ENCODE measurements around the gene ABI1.
"Not testable (repeated sequence)": the region's sequence is repeated elsewhere in the genome, so short reads cannot be mapped to it uniquely, and the experiment has no call there.

ABI1 gene

DNA sequence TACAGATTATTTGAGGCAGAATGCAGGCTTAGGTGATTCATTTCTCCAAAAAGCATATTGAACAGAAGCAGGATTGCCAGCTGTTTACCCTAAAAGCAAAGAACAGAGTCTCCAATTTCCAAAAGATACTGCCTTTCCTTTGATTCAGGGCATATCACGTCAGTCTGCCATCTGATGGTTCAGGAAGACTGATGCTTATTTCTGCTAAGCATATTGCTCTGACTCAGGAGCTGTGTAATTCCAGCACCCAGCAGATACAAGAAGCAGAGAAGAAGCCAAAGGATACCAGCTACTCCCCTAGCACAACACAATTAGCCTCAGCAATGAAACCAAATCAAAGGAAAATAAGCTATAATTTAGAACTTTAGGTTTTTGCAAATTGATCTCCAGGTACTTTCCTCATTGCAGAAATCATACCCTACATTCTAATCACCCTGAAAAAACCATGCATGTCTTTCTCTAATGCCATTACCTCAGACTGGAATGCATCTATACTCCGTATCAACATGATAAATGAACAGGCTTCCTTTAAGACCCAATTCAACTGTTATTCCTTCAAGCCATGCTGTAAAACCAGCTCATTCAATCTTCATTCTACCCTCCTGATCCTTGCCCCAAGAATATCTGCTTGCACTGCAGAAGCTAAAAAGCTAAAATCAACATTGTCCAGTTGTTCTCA, 55.1 kb downstream of the ABI1 start:
- peak in 1 of 51 donors; percentile 58 for DNase-seq

DNA sequence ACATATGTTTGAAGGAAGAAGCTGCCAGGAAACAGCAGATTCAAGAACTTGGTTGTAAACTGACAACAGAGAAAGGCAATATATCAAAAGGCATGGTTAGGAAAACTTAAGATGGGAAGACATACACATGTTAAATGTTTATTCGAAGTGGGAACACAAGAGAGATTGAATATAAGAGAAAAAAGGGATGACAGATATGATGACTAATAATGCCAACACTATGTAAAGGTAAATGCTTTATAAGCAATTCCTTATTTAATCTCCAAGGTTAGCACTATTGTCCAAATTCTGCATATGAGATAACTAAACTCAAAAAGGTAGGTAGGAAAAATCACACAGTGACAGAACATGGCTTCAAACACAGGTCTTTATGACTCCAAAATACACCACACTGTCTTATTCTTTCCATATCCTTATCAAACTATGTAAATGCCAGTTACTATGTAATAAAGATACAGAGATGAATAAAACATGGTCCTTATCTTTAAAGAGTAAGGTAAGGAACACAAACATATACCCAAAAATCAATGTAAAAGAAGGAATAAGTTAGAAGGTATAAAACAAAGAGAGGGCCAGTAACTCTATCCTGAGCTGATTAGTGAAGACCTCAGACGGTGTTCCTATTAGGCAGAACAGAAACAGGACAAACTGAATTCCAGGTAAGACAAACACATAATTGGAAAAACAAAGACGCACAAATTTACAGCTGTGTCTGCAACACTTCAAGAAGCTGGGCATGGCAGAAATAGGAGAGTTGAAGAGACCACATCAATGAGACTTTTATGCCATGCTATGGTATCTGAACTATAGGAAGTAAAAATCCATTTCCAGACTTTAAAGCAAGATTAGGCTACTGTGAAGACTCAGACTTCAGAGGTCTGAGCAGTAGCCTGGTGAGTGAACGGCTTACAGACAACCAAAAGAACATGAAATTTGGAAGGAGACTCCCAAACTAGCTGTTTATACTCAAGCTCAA, 56.1 kb downstream of the ABI1 start:
- DNase-seq: no peak

DNA sequence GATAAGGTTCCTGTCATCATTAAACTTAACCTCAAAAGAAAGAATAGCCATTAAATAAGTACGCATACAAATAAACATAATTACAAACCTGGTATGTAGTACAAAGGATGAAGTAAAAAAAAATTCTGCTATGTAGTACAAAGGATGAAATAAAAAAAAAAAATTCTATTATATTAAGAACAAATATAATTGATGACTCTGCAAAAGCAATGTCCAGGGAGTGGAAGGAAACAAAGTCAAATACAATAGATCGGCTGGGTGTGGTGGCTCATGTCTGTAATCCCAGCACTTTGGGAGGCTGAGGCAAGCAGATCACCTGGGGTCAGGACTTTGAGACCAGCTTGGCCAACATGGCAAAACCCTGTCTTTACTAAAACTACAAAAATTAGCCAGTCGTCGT, 56.9 kb downstream of the ABI1 start:
- DNase-seq: no peak

DNA sequence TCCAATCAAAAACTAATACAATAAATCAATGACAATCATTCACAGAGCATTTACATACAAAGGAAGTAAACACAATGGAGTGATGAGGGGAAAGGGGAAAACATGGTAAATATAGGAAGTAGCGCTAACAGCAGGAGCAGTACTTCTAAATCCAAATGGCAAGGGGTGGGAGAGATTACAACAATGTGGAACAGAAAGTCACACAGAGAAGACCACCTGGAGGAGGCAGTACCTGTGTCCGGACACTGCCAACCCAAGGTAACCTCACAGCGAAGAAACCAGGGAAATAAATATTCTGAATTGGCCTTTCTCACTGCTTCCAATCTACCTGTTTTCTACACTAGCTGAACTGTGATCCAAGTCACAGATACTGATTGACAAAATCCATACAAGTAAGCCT, 58.2 kb downstream of the ABI1 start:
- DNase-seq: no peak

DNA sequence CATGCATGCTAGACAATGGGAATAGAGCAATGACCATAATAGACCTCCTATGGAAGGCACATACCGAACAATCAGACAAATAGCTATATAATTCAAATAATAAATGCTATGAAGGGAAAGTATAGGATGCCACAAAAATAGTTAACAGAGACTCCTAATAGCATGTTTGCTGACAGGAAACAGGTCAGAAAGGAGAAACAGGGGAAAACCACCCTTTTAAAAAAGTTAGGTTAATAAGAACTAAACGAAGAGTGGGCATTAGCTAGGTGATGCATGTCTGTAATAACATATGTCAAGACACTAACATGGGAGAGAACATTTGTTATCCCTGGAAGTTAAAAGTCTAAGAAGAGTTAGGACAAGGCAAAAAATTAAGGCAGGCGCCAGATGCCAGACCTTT, 58.9 kb downstream of the ABI1 start:
- DNase-seq: no peak

DNA sequence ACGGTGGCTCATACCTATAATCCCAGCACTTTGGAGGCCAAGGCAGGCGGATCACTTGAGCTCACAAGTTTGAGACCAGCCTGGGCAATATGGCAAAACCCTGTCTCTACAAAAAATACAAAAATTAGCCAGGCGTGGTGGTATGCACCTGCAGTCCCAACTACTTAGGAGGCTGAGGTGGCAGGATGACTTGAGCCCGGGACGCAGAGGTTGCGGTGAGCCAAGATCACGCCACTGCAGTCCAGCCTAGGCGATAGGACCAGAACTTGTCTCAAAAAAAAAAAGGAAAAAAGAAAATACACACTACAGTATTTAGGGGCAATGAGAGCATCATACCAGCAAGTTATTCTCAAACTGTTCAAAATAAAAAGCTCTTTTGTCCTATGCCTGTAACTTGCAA, 59.5 kb downstream of the ABI1 start:
- no peak for DNase-seq

DNA sequence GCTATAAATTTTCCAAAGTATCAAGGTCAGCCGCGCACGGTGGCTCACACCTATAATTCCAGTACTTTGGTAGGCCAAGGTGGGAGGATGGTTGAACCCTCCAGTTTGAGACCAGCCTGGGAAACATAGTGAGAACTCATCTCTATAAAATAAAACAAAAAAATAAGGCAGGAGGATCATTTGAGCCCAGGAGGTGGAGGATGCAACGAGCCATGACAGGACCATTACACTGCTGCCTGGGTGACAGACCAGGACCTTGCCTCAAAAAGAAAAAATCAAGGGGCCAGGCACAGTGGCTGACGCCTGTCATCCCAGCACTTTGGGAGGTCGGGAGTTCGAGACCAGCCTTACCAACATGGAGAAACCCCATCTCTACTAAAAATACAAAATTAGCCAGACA, 60.3 kb downstream of the ABI1 start:
- no peak for DNase-seq

DNA sequence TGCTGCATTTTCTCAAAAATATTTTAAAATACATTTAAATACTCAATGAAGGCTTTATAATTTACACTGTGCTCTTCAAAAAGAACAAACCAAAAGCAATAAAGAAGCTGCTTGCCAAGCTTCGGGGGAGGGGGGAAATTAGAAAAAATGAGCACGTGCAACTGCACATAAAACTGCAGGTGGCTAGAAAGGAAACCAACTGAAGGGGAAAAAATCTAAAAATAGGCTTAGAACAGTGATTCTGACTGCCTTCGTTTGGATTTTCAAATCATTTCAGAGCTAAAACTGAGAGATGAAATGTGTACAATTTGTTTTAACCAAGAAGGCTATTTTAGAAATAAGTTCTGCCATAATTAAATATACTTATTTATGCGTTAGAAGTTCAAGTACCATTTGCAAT, 61.4 kb downstream of the ABI1 start:
- DNase-seq: peak in 1 of 51 donors; percentile 27

DNA sequence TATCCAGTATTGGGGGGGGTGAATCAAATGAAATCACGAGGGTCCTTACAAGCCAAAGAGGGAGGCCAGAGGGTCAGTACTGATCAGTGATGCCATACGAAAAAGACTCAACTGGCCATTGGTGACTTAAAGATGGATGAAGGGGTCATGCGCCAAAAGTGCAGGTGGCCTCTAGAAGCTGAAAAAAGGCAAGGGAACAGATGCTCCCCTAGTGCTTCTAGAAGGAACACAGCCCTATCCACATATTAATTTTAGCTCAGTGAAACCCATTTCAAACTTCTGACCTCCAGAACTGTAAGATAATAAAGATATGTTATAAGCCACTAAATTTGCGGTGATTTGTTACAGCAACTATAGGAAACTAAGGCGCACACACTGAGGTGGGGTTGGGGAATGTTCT, 62.5 kb downstream of the ABI1 start:
- DNase-seq: no peak

DNA sequence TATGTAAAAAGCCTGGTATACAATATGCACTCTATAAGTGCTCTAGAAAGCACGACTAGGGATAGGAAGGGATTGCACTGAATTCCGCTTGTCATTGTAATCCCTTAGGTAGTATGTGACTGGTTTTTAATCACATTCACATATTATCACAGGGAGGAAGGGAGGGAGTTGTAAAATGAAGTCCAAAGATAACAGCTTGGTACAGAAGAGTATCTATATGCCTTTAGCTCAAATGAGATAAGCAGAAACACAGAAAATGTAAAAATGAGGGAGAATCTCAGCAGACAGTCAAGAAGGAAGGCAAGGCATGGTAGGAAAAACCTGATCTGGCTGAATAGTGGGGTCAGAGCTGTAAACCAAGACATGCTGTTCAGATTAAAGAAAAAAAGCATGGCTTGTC, 63.4 kb downstream of the ABI1 start:
- no peak for DNase-seq

DNA sequence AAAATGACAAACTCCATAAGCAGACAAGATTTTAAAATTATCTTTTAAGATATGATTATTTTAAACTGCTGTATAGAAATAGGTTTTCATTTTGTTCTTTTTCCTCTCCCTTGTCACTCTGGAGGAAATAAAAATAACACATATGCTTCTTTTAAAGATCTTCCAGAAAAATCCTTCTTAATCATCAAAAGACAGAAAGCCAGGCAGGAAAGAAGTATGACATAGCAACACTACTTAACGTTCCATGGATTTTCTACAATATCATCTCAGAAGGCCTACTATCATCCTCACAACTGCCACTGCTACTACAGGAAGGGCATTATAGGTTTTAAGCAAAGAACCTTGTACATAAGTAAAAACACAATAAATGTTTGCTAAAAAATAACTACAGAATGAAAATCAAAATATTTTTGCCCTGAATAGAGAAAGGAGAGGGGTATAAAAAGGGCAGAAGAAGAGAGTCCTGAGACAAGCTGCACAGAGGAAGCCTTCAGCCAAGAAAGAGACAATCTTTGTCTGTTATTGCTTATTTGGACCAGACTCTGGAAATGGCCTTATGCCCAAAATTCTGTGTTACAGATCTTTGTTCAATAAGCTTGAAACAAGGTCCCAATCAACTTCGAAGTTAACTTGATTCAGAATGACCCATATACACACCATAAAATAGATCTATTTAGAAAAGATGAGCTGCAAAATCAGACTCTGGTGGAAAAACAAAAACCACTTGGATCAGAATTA, 67.8 kb downstream of the ABI1 start:
- DNase-seq: peak in 3 of 51 donors; percentile 14 to 45 (median 36)

DNA sequence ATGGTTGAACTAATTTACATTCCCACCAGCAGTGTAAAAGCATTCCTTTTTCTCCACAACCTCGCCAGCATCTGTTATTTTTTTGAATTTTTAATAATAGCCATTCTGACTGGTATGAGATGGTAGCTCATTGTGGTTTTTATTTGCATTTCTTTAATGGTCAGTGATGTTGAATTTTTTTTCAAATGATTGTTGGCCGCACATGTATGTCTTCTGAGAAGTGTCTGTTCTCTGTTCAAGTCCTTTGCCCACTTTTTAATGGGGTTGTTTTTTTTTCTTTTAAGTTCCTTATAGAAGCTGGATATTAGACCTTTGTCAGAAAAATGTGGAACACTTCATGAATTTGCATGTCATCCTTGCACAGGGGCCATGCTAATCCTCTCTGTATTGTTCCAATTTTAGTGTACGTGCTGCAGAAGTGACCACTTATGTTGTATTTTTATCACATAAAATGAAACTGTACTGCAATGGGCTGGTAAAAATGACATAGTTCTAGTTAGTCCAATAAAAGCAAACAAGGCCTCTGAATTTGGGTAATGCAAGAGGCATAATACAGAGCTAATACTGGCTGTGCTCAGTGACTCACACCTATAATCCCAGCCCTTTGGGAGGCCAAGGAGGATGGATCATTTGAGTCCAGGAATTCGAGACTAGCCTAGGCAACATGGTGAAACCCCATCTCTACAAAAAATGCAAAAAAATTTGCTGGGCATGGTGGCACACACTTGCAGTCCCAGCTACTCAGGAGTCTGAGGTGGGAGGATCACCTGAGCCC, 70.3 kb downstream of the ABI1 start:
- DNase-seq: no peak

DNA sequence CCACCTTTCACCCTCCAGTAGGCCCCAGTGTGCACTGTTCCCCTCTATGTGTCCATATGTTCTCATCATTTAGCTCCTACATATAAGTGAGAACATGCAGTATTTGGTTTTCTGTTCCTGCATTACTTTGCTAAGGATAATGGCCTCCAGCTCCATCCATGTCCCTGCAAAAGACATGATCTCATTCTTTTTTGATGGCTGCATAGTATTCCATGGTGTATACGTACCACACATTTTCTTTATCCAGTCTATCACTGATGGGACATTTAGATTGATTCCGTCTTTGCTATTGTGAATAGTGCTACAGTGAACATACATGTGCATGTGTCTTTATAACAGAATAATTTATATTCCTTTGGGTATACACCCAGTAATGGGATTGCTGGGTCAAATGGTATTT, 71.0 kb downstream of the ABI1 start:
- DNase-seq: not testable (repeated sequence)

DNA sequence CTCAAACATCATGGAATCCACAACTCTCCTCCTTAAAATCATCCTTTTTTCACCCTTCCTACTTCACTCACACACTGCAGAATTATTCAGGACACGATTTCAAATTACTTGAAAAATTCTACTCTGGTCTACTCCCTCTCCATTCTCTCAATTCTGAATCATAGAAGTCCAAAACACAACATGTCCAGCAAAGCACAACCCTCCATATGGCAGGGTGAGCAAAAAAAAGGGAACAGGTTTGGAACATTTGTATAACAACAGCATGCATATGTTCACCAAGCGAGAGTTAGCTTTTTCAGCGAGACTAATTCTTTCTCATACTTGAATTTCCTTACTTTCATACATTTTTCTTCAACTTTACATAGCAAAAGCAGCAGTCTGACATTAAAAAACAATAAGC, 73.4 kb downstream of the ABI1 start:
- no peak for DNase-seq

DNA sequence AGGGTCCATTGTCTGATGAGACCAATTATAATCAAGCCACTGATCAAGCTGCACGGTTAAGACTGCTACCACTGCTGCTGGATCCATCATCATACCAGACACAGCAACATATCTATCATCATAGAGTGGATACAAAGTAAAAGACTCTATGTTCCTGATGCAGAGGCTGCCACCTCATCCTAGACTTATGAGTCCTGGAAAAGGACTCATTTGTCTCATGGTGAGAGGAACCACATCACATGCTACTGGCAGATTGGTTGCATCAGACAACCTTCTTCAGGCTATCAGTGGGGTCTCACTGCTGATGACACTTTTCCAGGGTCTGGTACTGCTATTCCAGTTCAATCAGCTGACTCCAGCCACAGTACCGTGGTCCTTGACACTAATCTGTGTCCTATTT, 79.0 kb downstream of the ABI1 start:
- no peak for DNase-seq

DNA sequence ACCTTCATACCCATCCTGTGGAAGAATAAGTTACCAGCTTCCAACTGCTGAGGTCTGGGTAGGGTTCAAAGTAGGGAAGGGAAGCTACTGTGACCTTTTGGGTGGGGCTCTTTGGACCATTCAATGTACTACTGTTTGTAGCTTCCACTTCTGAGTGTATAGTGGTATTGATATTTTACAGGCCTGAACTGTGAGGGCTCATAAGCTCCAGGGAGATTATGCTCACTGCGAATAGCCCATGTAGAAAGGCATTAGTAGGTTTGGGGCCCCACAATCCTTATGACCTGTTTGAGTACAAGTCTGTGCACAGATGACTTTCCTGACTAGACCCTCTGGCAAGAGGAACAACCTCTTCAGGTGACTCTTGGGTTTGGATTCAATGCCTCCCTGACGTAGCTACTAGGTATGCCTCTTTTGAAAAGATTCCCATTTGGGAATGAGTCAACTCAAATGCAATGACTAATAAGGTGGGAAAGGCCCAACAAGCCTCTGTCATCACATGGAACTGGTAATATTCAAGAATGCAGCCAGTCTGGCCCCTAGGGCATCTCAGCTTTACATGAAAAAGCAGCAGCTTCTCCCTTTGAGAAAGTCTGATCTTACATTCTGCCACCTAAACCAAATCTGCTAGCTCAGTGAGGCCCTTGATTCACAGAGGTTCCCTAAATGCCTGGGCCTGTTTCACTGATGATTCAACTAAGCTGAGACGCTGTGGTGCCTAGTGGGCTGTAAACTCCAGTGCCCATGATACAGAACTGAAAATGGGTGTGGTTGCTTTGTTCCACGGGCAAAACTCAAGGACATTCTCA, 79.8 kb downstream of the ABI1 start:
- DNase-seq: peak in 1 of 51 donors; percentile 34

DNA sequence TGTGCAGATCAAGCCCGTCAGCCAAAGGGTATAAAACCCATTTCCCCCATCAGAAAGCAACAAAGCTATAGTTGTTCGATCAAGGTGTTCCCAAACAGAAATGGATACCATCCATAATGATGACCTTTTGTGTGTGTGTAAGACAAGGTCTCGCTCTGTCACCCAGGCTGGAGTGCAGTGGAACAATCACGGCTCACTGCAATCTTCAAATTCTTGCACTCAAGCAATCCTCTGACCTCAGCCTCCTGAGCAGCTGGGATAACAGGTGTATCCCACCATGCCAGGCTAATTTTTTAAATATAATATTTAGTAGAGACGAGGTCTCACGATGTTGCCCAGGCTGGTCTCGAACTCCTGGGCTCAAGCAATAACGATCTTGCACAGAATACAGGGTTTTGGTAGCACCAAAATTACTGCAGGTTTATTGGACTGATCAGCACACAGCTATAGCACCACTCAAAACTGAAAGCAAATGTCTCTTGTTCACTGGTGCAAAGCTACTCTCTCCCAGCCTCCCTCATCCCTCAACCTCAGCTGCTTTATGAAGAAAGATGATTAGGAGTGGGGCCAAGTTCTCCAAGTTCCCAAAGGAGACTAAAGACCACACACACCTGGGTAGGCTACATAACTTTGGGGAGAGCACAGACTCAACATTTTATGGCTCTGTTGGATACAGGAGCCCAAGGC, 80.5 kb downstream of the ABI1 start:
- DNase-seq: no peak

DNA sequence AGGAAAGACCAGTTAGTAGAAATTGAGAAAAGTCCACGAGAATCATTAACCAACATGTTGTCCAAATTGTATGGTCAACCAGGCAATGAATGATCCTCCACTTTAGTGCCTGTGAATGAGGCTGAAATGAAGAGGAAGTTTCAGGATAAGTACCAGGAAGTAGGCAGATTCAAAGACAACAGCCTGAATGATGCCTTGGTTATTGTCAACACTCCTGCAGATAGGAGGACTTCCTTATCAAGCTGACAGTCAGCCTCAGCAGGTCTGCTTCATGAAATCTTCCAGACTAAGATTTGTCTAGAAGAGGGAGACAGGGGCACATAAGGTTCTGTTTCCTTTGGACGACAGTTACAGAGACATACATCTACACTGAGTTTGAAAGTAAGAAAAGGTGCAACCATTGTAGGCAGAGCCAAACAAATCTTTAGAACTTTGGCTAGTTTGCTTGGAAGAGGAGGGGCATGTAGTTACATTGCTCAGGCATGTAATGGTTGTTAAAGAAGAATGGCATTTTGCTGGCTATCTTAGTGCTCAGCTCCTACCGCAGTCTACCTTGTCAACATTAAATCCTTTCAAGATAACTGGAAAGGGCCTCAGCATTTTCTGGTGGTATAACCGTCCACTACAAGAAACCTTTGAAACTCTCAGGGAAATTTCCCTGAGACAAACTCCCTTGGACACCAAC, 81.4 kb downstream of the ABI1 start:
- no peak for DNase-seq

DNA sequence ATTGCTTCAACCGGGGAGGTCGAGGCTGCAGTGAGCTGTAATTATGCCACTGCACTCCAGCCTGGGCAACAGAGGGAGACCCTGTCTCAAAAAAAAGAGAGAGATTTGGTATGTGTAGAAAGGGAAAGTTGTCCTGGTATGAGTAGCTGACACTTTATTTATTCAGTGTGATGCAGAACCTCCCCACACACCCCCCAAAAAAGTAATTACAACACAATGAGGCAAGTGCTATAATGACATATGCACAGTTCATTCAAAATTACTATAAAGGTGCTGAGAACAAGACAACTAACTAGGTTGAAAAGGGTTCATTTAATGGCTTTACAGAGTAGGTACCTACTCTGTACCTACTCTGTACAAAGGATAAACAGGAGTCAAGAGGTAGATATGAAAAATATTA, 83.1 kb downstream of the ABI1 start:
- DNase-seq: no peak

Data from hypothalamus (tissue), 51 donors.